Neural progenitor cell (in vitro differentiated cells): Measurements from ENCODE around the gene KCNK3.

Experiments
- CTCF ChIP-seq: fragments of 200-600 bp; sonication (generic); IDR thresholded peaks from 2 replicates; pipeline ENCODE4 v1.5.1; 2017; ENCODE audit warnings: antibody characterized with exemption, mild to moderate bottlenecking
- EZH2 ChIP-seq: fragments of 200-600 bp; sonication (generic); IDR thresholded peaks from 2 replicates; pipeline ENCODE4 v1.6.1; 2017; ENCODE audit warnings: antibody characterized with exemption, mild to moderate bottlenecking, moderate library complexity
- EZH2phosphoT487 ChIP-seq: fragments of 200-600 bp; sonication (generic); IDR thresholded peaks from 2 replicates; pipeline ENCODE4 v1.6.1; 2017; ENCODE audit warnings: antibody characterized with exemption

GRCh38 chr2:26699295-26699694 lies 6.8 kb downstream of the KCNK3 start:
- TF ChIP-seq CTCF (no peak), EZH2 (no peak), EZH2phosphoT487 (no peak)
